Measurements from ENCODE around the gene SLC35F6.

The SLC35F6 gene

DNA sequence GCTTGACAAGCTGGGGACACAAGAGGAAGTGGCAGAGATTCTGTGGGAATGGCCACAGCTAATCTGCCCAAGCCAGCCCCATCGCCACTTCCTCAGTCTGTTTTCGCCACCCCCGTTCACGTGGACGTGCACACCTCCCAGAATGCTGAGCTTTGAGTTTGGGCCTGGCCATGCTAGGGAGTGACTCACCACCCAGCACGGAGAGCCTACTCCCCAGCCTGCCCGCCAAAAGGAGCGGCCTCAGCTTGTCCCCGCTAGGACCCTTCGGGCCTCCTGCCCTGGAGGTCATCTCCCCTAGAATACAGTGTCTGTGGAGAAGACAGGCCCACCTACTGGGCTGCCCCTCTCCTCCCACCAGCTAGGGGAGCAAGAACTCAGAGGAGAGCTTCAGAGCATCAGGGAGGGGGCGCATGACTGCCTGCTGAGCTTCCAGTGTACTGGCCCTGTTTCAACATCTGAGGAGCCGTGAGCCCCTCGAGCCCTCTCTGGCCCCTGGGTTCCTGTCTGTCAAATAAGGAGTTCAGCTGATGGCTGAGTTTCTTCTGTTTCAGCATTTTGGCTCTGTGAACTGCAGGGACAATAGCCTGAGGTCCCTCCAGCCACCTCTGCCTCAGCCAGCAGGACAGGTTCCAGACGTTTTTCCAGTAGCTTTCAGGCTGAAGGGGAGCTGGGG is 5.1 kb downstream of the SLC35F6 start:
- DNase-seq (ENCODE audit: low spot score), result no peak
- in situ Hi-C loops (cut with MboI; ENCODE audit: low sequenced_read_pairs, unreplicated experiment), result no loop called here
- no peak for TF ChIP-seq CTCF (IDR thresholded peaks at IDR 0.05; ENCODE audit: borderline replicate concordance, control extremely low read depth, extremely low read depth, insufficient read depth, missing control alignments)

DNA sequence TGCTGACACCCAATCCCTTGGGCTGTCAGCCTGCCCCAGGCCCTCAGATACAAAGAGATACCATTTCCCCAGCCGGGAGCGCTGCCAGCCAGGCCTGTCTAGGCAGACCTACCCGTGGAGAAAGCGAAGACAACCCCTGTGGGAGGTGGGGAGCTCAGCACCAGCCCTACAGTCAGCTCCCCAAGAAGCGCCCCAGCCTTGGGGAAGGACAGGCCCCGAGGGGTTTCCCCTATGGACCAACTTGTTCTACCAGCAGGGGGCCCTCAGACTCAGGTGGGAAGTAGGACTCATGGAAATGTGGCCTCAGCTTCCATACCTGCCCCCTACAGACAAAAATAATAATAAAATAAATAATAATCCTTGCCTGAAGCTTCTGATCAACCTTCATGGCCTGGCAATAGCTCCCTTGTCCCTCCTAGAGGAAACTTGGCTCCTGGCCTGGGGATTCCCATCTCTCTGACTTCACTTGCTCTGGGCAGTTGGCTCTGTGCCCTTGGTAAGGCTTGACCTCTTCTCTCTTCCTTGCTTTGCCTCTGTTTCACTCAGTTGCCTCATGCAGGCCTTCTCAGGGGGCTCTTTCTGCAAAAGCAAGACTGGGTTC is 7.0 kb downstream of the SLC35F6 start:
- peak; percentile 32 for TF ChIP-seq CTCF (IDR thresholded peaks at IDR 0.05; ENCODE audit: borderline replicate concordance, control extremely low read depth, extremely low read depth, insufficient read depth, missing control alignments)
- peak; percentile 58 for DNase-seq (ENCODE audit: low spot score)
- in situ Hi-C loops (cut with MboI; ENCODE audit: low sequenced_read_pairs, unreplicated experiment), result no loop called here

DNA sequence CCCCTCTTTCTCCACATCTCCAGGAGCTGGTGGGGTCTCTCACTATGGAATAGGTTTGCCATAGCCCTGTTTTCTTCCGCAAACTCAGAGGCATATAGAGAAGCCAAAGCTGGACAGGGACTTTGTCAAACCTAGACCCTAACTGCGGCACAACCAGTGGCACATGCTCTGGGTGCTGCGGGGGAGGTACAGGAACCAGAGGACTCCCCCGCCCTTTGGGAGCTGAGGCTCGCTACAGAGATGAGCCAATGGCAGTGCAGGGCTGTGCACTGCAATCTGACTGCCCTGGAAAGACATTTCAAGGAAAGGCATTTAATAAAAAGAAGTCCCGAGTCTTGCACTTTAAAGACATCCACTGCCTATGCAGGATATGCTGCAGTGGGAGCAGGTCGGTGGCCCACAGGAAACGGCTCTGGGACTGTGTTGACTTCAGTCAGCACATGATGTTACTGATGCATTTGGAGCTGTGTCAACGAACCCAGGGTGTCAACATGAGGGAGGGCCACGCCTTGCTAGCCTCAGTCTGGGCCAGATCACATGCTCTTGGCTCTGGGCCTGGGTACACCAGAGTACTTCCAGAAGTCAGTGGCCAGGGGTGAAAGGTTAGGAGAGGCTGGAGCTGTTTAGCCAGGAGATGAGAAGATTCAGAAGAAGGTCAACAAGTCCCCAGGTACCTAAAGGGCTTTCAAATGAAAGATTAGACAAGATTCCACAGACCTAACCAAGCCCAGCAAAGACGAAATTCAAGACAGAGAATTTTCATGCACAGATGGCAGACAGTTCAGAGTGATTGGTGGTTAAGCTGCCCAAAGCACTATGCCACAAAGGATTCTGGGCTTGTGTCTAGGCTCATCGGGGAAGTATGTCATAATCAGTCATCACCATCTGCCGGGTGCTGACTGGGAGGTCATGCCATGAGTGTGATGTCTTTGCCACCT is 8.2 kb downstream of the SLC35F6 start:
- DNase-seq (ENCODE audit: low spot score), result no peak
- in situ Hi-C loops (cut with MboI; ENCODE audit: low sequenced_read_pairs, unreplicated experiment), result no loop called here
- no peak for TF ChIP-seq CTCF (IDR thresholded peaks at IDR 0.05; ENCODE audit: borderline replicate concordance, control extremely low read depth, extremely low read depth, insufficient read depth, missing control alignments)

GRCh38 chr2:26776195-26776800 is 12.2 kb downstream of the SLC35F6 start:
- in situ Hi-C loops (cut with MboI; ENCODE audit: low sequenced_read_pairs, unreplicated experiment), result no loop called here
- no peak for TF ChIP-seq CTCF (IDR thresholded peaks at IDR 0.05; ENCODE audit: borderline replicate concordance, control extremely low read depth, extremely low read depth, insufficient read depth, missing control alignments)
- DNase-seq (ENCODE audit: low spot score), result no peak

DNA sequence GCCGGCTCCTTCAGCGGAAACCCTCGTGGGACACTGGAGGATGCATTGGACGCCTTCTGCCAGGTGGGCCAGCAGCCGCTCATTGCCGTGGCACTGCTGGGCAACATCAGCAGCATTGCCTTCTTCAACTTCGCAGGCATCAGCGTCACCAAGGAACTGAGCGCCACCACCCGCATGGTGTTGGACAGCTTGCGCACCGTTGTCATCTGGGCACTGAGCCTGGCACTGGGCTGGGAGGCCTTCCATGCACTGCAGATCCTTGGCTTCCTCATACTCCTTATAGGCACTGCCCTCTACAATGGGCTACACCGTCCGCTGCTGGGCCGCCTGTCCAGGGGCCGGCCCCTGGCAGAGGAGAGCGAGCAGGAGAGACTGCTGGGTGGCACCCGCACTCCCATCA is 14.0 kb downstream of the SLC35F6 start:
- no peak for TF ChIP-seq CTCF (IDR thresholded peaks at IDR 0.05; ENCODE audit: borderline replicate concordance, control extremely low read depth, extremely low read depth, insufficient read depth, missing control alignments)
- no peak for DNase-seq (ENCODE audit: low spot score)
- in situ Hi-C loops (cut with MboI; ENCODE audit: low sequenced_read_pairs, unreplicated experiment), result no loop called here

DNA sequence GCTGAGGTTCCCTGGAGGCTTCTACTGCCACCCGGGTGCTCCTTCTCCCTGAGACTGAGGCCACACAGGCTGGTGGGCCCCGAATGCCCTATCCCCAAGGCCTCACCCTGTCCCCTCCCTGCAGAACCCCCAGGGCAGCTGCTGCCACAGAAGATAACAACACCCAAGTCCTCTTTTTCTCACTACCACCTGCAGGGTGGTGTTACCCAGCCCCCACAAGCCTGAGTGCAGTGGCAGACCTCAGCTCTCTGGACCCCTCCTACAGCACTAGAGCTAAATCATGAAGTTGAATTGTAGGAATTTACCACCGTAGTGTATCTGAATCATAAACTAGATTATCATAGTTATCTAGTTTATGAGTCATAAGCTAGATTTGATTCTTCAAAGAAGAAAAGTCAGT is 14.4 kb downstream of the SLC35F6 start:
- in situ Hi-C loops (cut with MboI; ENCODE audit: low sequenced_read_pairs, unreplicated experiment), result no loop called here
- no peak for TF ChIP-seq CTCF (IDR thresholded peaks at IDR 0.05; ENCODE audit: borderline replicate concordance, control extremely low read depth, extremely low read depth, insufficient read depth, missing control alignments)
- DNase-seq (ENCODE audit: low spot score), result no peak
